HT-29 (cell line): ENCODE results near the gene OR4X2. TPM values are rescaled to one million over a fixed set of nuclear protein-coding genes. Genes with fewer than 3 reads are reported as not detected.
A peak's percentile ranks its signal among the peaks of the same experiment; 100 is the strongest.
"Not testable (repeated sequence)": the region's sequence is repeated elsewhere in the genome, so short reads cannot be mapped to it uniquely, and the experiment has no call there.

Source experiments
- DNase-seq: peaks from one replicate; pipeline ENCODE4 v3.0.0-alpha.2; 2015; ENCODE audit warnings: low spot score
- total RNA-seq: library from RNA; depleted of rRNA; stranded (reverse); fragments of >200 nt; shearing (Covaris generic); gene quantifications from 2 replicates; pipeline ENCODE4 v1.2.3, GENCODE V29; 2014; rRNA removed

The OR4X2 gene, protein sequence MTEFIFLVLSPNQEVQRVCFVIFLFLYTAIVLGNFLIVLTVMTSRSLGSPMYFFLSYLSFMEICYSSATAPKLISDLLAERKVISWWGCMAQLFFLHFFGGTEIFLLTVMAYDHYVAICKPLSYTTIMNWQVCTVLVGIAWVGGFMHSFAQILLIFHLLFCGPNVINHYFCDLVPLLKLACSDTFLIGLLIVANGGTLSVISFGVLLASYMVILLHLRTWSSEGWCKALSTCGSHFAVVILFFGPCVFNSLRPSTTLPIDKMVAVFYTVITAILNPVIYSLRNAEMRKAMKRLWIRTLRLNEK
- not detected in 2 replicates for total RNA-seq

DNA sequence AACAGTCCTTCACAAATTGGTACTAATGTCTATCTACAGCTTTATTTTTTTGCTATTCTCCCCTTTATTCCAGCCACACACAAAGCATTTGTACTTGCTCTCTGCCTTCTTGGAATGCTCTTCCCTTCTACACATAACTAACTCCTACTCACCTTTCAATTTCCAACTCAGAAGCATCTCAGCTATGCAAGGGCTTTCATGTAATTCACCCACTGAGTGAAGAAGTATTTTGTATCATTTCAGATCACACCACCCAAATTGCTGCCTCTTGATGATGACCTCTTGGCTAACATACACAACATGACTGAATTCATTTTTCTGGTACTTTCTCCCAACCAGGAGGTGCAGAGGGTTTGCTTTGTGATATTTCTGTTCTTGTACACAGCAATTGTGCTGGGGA is at the start of gene OR4X2:
OR4X2 (plus strand) TSS at position 301 of the 400 bp plus-strand sequence; CDS start at position 301, 0 bp downstream.
- no peak for DNase-seq

- DNase-seq: peak; percentile 22
Observed at GRCh38 chr11:48207881-48208280, 37.0 kb upstream of the OR4X2 start.

DNA sequence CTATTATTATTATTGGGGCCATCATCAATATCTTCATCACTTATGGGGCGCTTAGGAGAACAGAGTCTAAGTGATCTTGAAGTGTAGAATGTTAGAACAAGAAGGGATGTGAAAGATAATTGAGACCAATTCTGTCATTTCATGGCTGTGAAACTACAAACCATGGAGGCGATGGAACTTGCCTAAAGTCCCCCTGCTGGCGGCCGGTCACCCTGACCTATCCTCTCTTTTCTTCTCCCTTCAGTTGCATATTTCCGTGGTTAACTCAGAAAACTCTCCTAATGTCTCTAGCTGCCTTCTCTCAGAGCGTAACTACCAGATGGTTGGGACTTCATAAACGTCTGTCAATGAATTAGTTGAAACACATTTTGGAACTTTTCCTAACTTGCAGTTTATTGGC is 34.9 kb upstream of the OR4X2 start:
- peak; percentile 50 for DNase-seq

GRCh38 chr11:48216510-48216909 is 28.4 kb upstream of the OR4X2 start, which contains the start of gene OR4B1:
TSS of gene OR4B1 (plus strand) at chr11:48216810. CDS start at chr11:48216810, 0 bp downstream.
- DNase-seq: no peak

GRCh38 chr11:48228761-48229160 is 16.1 kb upstream of the OR4X2 start:
- DNase-seq: no peak

DNA sequence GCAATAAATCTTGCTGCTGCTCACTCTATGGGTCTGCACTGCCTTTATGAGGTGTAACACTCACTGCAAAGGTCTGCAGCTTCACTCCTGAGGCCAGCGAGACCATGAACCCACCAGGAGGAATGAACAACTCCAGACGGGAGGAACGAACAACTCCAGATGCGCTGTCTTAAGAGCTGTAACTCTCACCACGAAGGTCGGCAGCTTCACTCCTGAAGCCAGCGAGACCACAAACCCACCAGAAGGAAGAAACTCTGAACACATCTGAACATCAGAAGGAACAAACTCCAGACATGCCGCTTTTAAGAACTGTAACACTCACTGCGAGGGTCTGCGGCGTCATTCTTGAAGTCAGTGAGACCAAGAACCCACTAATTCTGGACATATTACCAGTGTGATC is 14.8 kb upstream of the OR4X2 start:
- not testable (repeated sequence) for DNase-seq

- no peak for DNase-seq
Observed at GRCh38 chr11:48237727-48238126, 7.2 kb upstream of the OR4X2 start.

DNA sequence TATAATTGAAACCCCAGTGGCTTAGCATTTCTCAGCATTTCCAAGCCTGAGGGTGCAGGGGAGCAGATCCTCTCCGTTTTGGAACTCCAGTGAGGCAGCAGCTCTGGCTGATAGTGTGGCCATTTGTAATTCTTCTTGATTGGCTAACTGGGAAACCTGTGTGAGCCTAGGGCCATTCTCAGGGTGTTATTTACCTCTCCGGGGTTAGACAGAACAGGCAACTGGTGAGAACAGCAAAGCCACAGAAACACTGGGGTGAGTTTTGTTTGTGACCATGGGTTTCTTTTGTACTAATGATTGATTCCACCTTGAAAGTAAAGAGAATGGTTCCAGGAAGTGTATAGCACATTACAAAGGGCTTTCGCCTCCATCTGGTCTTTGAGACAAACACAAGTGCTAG is 2.4 kb upstream of the OR4X2 start:
- DNase-seq: no peak

DNA sequence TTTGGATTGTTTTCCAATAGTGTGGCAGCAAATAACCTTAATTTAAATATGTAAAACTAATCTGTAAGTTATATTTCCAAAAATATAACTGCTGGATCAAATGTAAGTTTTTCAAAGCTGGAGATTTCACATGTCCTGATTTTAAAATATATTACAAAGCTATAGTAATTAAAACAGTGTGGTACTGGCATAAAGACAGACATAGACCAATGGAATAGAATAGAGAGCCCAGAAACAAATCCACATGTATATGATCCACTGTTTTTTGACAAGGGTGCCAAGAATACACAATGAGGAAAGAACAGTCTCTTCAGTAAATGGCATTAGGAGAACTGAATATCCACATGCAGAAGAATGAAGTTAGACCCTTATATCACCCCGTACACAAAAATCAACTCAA is 4.0 kb downstream of the OR4X2 start:
- no peak for DNase-seq

- no peak for DNase-seq
Observed at GRCh38 chr11:48261600-48261999, 16.7 kb downstream of the OR4X2 start.

DNA sequence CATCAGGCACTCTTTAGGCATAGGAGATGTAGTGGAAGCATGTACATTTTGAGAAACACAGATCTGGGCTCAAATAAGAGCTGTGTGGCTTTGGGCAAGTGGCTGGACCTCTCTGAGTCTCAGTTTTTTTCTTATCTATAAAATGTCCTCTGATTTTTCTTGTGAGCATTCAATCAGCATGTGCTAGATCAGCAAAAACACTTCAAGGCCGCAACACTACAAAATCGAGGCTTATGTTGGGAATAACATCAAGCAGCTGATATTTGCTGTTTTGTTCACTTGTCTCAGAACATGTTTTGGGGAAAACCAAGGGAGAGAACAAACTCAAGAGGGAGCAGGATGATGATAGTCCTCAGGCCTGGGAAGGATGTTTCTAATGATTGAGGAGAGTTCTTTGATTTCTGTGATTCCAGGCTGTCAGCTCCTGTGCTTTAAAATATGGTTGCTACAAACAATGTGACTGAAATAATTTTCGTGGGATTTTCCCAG is 18.6 kb downstream of the OR4X2 start, which contains the start of gene OR4X1:
OR4X1 (plus strand) TSS at position 439 of the 489 bp plus-strand sequence; CDS start at position 439, 0 bp downstream.
- no peak for DNase-seq

DNA sequence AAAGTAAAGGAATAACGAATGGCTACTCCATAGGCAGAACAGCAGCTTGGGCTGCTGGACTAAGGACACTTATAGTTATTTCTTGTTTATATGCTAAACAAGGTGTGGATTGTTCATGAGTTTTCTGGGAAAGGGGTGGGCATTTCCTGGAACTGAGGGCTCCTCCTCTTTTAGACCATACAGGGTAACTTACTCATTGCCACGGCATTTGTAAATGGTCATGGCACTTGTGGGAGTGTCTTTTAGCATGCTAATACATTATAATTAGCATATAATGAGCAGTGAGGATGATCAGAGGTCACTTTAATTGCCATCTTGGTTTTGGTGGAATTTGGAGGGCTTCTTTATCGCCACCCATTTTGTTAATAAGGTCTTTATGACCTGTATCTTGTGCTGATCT is 25.7 kb downstream of the OR4X2 start:
- DNase-seq: no peak

GRCh38 chr11:48272606-48273005 is 27.7 kb downstream of the OR4X2 start:
- DNase-seq: no peak

Other genes with a start within 250 kb of the OR4X2 start
- gene OR4B1, start 28.3 kb upstream of the OR4X2 start, total RNA-seq: not detected in 2 replicates
- not detected in 2 replicates for gene OR4X1, start 18.8 kb downstream of the OR4X2 start, total RNA-seq
- gene OR4S1, start 61.1 kb downstream of the OR4X2 start, total RNA-seq: not detected in 2 replicates
- gene OR4C3, start 79.8 kb downstream of the OR4X2 start, total RNA-seq: not detected in 2 replicates
- not detected in 2 replicates for gene OR4C5, start 121.4 kb downstream of the OR4X2 start, total RNA-seq
- gene OR4A47, start 243.7 kb downstream of the OR4X2 start, total RNA-seq: not detected in 2 replicates